ENCODE results near the gene CPVL.

GRCh38 chr7:29179115-29179514 is 32.8 kb upstream of the CPVL start:
- no peak for TF ChIP-seq CTCF (IDR thresholded peaks at IDR 0.05 in 2 of 3, conservative IDR thresholded peaks at IDR 0.05 in 1 of 3; ENCODE audit: borderline replicate concordance in 1 of 3, insufficient read depth in 1 of 3, low read depth in 2 of 3, low read length in 2 of 3)
- TF ChIP-seq EZH2 (IDR thresholded peaks at IDR 0.05): no peak
- no peak for TF ChIP-seq SIN3A (IDR thresholded peaks at IDR 0.05; ENCODE audit: low read depth)
- no peak for TF ChIP-seq POLR2A (IDR thresholded peaks at IDR 0.05; ENCODE audit: borderline replicate concordance, extremely low read depth, insufficient read depth, insufficient read length)
- TF ChIP-seq MAX (IDR thresholded peaks at IDR 0.05): no peak
- TF ChIP-seq RAD21 (IDR thresholded peaks at IDR 0.05; ENCODE audit: low read depth): no peak
